ENCODE measurements around the gene ROR1.

Gene ROR1

GRCh38 chr1:63982201-63982600 lies 208.4 kb downstream of the ROR1 start:
- DNase-seq = no peak

- no peak for DNase-seq
Measured at GRCh38 chr1:63983391-63984256, 209.8 kb downstream of the ROR1 start.

DNA sequence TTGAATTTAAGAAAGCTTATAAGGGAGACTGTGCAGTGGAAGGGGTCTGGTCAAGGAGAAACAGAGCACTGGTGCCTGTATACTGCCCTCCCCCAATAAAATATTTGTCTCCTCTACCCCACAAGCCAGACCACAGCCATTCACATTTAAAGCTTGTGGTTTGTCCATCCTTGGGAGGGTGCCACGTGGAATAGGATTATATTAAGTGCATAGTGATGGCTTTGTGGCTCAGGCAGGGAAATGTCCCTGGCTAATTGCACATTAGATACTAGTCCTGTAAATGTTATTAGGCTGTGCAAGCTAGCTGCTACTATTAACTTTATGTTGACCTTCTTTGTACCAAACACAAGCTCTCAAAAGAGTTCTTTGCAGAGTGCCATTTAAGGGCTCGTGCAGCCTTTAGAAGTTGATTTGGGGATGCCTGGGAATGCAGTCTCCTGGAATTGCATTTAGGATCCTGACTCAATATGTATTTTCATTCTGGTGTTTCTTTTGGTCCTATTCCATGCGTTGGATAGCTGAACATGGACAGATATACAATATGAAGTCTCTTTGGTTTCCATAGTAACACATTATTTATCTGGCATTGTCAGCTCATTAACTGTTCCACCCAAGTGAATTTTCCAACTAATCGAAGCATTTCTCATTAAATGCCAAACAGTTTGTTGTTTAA lies 210.6 kb downstream of the ROR1 start:
- DNase-seq = no peak

- DNase-seq = no peak
Measured at GRCh38 chr1:63984930-63985290, 211.1 kb downstream of the ROR1 start.

DNA sequence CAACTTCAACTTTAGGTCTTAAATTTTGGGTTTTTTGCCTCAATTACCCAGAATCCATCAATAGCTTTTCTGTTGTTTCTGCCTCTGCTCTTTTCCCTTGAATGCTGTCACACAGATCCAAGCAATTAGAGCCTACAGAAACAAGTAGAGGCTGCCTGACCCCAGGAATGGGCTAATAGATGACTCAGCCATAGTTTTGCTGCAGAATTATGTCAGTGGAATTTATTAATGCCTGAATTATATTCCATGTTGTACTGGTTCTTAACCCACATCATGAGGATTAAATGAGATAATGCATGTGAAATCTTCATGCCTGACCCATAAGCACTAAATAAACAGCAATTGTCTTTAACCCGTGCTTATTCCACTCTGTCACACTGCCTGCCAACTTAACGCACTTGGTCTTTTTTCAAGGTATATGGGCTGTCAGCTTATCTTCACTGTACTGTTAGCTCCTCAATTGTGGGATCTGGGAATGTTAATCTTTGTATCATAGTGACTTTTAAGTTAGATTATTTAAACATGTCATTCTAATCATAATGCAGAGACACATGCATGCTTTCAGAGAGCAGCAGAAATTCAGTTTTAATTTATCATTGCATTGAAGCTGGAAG lies 213.3 kb downstream of the ROR1 start:
- DNase-seq = no peak

DNA sequence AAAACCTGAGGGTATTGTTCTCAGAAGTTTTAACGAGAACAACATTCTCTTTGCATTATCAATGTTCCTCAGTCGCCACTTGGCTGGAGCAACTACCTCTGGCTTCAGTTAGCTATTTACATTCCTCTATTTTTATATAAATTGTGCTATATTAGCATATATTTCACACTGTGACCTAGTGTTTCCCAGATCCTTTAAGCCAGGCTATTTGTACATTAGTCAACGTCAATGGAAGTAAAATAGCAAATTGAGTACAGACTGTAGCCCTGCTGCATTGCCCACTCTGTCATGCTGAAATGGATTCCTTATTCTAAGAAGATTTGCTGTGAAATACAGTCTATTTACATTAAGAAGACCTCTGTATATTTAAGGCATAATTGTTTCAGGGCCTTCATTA lies 213.8 kb downstream of the ROR1 start:
- no peak for DNase-seq

GRCh38 chr1:63988941-63989340 lies 215.1 kb downstream of the ROR1 start:
- DNase-seq = no peak

DNA sequence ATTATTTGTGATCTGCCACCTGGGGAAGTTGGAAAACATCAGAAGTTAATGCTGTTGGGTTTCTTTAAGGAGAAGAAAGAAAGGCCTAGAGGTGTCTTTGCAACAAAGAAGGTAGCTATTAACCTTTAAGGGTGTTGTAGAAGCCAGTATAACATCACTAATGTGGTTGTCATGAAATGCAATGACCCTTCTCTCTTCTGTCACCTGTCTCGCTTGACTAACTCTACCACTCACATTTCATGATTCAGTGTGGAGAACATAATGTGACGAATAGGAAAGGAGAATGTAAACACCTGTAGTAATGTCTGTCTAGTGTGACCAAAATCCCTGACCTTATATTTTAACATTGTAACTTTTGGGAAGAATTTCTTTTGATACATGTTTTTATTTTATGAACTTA lies 217.9 kb downstream of the ROR1 start:
- DNase-seq = no peak

- DNase-seq = no peak
Measured at GRCh38 chr1:64000021-64000420, 226.2 kb downstream of the ROR1 start.

- no peak for DNase-seq
Measured at GRCh38 chr1:64001038-64001437, 227.2 kb downstream of the ROR1 start.

- no peak for DNase-seq
Measured at GRCh38 chr1:64004451-64005025, 230.7 kb downstream of the ROR1 start.

- no peak for DNase-seq
Measured at GRCh38 chr1:64005801-64006200, 232.0 kb downstream of the ROR1 start.

DNA sequence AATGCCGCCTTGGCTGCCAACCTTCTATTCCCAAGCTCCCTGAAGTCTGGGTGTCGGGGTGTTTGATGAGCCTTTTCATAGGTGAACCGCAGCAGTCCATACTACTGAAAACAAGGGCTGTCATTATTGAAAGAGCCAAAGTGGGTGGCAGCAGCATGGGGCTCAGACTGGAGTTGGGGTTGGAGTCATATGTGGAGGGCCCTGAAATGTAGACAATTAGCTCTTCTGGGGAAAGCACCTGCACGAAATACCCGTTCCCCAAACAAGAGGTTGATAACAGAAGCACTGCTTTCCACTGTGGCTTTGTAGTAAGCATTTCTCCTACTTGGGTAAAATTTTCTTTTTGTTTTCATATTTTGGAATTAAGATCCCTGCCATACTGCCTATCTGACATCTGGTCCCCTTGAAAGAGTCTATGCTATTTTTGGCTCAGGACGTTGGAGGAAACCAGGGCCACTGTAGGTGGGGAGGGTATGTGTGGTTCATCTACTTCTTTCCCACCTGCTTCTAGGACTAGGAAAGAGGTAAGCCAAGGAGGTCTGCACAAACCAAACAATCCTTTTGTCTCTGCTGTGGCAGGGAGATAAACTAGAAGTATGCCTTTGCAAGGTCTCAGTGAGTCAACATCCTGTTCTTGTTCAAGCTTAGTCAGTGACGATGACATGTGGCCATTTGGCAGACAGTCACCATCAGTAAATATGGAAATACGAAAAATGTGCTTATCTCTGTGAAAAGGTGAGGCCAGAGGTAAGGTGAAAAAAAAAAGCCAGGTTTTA lies 232.6 kb downstream of the ROR1 start:
- DNase-seq = no peak

- no peak for DNase-seq
Measured at GRCh38 chr1:64010316-64010715, 236.5 kb downstream of the ROR1 start.

- DNase-seq = no peak
Measured at GRCh38 chr1:64013395-64013794, 239.6 kb downstream of the ROR1 start.

DNA sequence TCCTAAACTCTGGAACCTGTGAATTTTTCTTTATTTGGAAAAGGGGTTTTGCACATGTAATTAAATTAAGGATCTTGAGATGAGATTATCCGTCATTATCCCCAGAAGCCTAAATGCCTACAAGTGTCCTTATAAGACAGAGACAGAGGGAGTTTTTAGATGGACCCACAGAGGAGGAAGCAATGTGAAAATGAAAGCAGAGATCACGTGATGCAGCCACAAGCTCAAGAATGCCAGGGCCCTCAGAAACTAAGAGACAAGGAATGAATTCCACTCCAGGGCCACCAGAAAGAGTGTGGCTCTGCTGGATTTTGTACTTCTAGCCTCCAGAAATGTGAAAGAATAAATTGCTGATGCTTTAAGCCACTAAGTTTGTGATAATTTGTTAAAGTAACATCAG lies 246.0 kb downstream of the ROR1 start:
- no peak for DNase-seq

DNA sequence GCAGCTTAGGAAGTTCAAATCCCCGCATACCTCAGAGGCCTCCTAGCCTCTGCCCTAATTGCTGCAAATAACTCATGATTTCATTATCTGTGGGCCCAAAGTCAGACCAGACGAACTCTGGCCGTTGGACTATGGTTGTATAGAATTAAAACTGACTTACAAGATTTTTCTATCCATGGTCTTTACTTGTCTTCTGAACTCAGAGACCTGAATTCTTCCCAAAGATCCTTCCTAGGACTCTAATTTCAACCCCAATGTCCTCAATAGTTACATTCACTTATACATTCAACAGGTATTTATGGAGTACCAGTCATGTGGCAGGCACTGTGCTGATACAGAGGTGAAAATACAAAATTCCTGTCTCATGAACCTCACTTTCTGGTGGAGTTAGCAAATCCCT lies 247.2 kb downstream of the ROR1 start:
- DNase-seq = no peak

- DNase-seq = no peak
Measured at GRCh38 chr1:64025051-64025450, 251.2 kb downstream of the ROR1 start.

DNA sequence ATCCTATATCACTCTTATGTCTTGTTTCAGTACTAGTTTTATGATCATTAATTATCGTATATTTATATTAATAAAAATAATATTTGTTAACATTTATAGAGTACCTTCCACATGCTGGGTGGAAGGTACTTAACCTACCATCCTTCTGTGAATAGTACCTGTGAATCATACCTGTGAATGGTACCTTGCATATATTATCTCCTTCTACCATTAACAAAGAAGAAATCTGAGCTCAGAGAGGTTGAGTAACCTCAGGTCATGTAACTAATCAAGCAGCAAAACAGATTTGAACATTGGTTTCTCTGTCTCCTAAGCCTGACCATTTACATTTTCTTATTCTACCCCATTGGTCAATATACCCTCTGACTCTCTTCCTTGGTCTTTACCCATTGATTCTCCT lies 255.2 kb downstream of the ROR1 start:
- DNase-seq = no peak

- DNase-seq = no peak
Measured at GRCh38 chr1:64030411-64030810, 256.6 kb downstream of the ROR1 start.

DNA sequence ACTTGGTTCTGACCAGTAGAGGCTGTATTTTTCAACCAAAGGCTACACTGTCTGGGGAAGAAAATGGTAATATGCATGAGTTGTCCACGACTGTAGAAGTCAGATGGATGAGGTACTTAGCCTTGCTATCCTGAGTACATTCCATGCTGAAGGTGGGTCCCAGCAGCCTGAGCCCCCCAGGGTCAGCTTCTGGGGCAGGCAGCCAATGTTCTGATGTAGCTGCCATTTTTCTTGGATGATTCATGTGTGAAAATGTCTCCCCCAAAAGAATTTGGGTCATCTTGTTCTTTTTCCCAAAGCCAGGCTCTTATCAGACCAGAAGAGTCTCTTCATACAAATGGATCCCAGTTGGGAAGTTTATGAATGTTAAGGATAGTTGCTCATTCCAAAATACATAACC lies 257.4 kb downstream of the ROR1 start:
- no peak for DNase-seq

GRCh38 chr1:64033667-64034220 lies 259.9 kb downstream of the ROR1 start:
- DNase-seq = no peak

DNA sequence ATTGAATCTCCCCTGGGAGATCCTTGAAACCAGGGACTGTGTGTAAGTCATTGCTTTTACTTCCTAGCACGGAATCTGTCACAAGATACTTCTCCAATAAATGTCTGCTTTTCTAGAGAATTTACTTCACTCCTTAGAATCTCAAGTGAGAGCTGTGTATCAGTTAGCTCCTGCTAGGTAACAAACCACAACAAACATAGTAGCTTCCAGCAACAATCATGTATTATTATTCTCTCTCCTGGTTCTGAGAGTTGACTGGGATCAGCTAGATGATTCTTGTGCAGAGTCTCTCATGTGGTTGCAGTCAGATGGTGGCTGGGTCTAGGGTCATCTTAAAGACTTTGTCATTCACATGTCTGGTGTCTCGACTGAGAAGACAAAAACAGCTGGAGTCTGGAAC lies 262.7 kb downstream of the ROR1 start:
- DNase-seq = no peak

All from effector CD8-positive, alpha-beta T cell (primary cell).